HG03457 (cell line): ENCODE data around the gene CTTN.

Experiments used
- ATAC-seq: cut with Tn5 transposase; IDR thresholded peaks from one replicate; pipeline ENCODE4 v1.9.1; 2021; ENCODE audit warnings: moderate number of reproducible peaks; ENCODE audit not compliant: unreplicated experiment

Gene CTTN

GRCh38 chr11:70471254-70471653 lies 72.9 kb downstream of the CTTN start:
- no peak for ATAC-seq

GRCh38 chr11:70472240-70472639 lies 73.9 kb downstream of the CTTN start:
- no peak for ATAC-seq

- no peak for ATAC-seq
These were observed 75.0 kb downstream of the CTTN start for GRCh38 chr11:70473186-70473872.

- no peak for ATAC-seq
These were observed 75.8 kb downstream of the CTTN start for GRCh38 chr11:70473873-70474690.

- ATAC-seq = no peak
These were observed 76.4 kb downstream of the CTTN start for GRCh38 chr11:70474710-70475109.

GRCh38 chr11:70476669-70477068 lies 78.3 kb downstream of the CTTN start:
- no peak for ATAC-seq

GRCh38 chr11:70477176-70477575 lies 78.8 kb downstream of the CTTN start:
- no peak for ATAC-seq

- no peak for ATAC-seq
These were observed 79.3 kb downstream of the CTTN start for GRCh38 chr11:70477609-70478008.

- no peak for ATAC-seq
These were observed 80.0 kb downstream of the CTTN start for GRCh38 chr11:70478166-70478890.

GRCh38 chr11:70480711-70481110 lies 82.4 kb downstream of the CTTN start:
- no peak for ATAC-seq

- ATAC-seq = no peak
These were observed 83.5 kb downstream of the CTTN start for GRCh38 chr11:70481625-70482528.

- ATAC-seq = no peak
These were observed 84.2 kb downstream of the CTTN start for GRCh38 chr11:70482529-70482917.

GRCh38 chr11:70483077-70483861 lies 84.9 kb downstream of the CTTN start:
- ATAC-seq = no peak

- no peak for ATAC-seq
These were observed 85.6 kb downstream of the CTTN start for GRCh38 chr11:70483917-70484316.

GRCh38 chr11:70485326-70486025 lies 87.1 kb downstream of the CTTN start:
- ATAC-seq = no peak

GRCh38 chr11:70486026-70486415 lies 87.7 kb downstream of the CTTN start:
- ATAC-seq = no peak
